Ishikawa (cell line): Measurements from ENCODE around the gene GALP.

Experiments
- EP300 ChIP-seq: IDR thresholded peaks from 2 replicates; pipeline ENCODE4 v1.6.1; 2012; ENCODE audit warnings: borderline replicate concordance
- MAX ChIP-seq: IDR thresholded peaks from 2 replicates; pipeline ENCODE4 v1.6.1; 2012
- REST ChIP-seq: IDR thresholded peaks from 2 replicates; pipeline ENCODE4 v1.6.1; 2012; ENCODE audit warnings: low read depth, mild to moderate bottlenecking

DNA sequence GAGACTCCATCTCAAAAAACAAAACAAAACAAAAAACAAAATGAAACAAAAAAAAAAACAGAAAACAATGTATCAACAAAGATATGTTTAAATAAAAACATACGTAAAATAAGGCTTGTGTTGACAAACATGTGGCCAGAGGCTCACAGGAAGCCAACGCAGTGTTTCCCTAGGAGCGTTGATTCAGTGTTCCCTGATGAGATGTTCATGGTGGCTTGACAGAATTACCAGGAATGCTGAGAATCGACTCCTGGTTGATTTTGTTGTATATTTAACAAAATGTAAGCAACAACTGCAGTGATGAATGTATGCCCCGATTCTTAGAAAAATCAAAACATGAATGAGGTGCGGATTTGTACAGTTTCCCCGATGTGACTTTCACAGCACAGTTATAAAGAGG is 45.8 kb upstream of the GALP start:
- TF ChIP-seq REST (no peak), EP300 (no peak), MAX (no peak)
